ENCODE results near the gene PPP2R2C.

PPP2R2C gene

DNA sequence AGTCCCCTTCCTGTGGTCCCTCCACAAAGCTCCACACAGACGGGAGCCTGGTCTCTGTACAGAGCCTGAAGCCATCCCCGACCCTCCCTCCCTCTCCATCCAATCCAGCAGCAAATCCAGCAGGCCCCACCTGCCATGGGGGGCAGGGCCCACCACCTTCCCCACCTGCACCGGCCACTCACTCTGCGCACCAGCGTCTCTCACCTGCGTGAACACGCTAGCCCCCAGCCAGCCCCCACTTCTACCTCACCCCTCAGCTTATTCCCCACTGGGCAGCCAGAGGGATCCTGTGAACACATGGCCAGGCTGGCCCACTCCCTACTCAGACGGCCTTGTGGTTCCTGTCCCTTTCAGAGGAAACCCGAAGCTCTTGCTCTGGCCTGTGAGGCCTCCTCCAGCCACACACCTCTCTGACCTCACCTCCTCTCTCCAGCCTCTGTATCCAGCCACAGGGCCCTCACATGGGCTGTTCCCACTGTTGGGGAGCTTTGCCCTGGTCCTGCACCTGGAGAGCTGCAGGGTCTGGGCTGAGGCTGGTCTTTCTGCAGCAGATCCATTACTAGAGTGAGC, 131.9 kb downstream of the PPP2R2C start:
- DNase-seq, result no peak
- TF ChIP-seq EZH2 (IDR thresholded peaks at IDR 0.05; ENCODE audit: borderline replicate concordance, low read depth, low read length, severe bottlenecking), result no peak
- Histone ChIP-seq H3K79me2 (ENCODE audit: insufficient read depth, low read length) (no peaks in the 10 kb centered on the region), H3K4me2 (ENCODE audit: insufficient read depth, low read length) (no peak overlapping the region), H3K4me1 (ENCODE audit: insufficient read depth, low read length) (no peaks in the 10 kb centered on the region), H3K36me3 (ENCODE audit: insufficient read depth, low read length) (no peaks in the 10 kb centered on the region), H3K9me3 (ENCODE audit: insufficient read depth, low read length, severe bottlenecking) (no peaks in the 10 kb centered on the region), H3K4me3 (ENCODE audit: low read depth in 1 of 2, low read length in 2 of 2) (no peak overlapping the region), H3K27me3 (ENCODE audit: insufficient read depth, low read length, poor library complexity) (peaks cover 10% of the 10 kb centered on the region), H2AFZ (ENCODE audit: low read depth, low read length) (no peak overlapping the region), H4K20me1 (ENCODE audit: insufficient read depth, low read length) (no peaks in the 10 kb centered on the region; the same call in 1 of the 2 replicates), H3K27ac (ENCODE audit: low read length) (no peak overlapping the region), H3K9ac (ENCODE audit: low read depth, low read length) (no peak overlapping the region)
- ATAC-seq (ENCODE audit: insufficient read depth, low read depth), result no peak

DNA sequence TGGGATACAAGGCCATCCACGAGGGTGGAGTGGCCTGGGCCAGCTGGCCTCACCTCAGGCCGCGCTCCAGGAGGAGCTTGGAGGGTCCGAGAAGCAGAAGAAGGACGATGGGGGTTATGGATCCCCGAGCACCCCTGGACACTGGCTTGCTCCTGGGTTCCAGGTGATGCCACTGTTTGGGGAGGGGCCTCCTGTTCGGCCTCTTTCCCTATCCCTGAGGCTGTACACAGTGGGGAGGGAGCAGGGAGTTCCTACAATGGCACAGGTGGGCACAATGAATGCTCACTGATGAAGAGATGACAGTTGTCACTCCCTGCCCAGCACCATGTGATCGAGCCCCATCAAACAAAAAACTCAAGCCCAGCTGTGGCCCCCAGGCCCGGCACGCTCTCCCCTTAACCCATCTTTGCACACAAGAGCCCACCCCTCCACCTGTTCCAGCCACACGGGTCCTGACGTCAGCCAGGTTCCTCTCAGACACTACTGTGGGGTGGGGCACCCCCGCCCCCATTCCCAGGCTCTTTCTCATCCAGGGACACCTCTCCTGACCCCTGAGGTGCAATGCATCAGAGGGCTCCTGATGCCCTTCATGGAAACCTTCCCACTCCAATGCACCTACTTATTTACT, 132.5 kb downstream of the PPP2R2C start:
- no peaks in the 10 kb centered on the region; the same call in 1 of the 2 replicates for H4K20me1 ChIP-seq (ENCODE audit: insufficient read depth, low read length)
- H3K9ac ChIP-seq (ENCODE audit: low read depth, low read length), result no peak overlapping the region
- no peak overlapping the region for H3K4me3 ChIP-seq (ENCODE audit: low read depth in 1 of 2, low read length in 2 of 2)
- TF ChIP-seq EZH2 (IDR thresholded peaks at IDR 0.05; ENCODE audit: borderline replicate concordance, low read depth, low read length, severe bottlenecking), result no peak
- TF ChIP-seq, protein P1, sequence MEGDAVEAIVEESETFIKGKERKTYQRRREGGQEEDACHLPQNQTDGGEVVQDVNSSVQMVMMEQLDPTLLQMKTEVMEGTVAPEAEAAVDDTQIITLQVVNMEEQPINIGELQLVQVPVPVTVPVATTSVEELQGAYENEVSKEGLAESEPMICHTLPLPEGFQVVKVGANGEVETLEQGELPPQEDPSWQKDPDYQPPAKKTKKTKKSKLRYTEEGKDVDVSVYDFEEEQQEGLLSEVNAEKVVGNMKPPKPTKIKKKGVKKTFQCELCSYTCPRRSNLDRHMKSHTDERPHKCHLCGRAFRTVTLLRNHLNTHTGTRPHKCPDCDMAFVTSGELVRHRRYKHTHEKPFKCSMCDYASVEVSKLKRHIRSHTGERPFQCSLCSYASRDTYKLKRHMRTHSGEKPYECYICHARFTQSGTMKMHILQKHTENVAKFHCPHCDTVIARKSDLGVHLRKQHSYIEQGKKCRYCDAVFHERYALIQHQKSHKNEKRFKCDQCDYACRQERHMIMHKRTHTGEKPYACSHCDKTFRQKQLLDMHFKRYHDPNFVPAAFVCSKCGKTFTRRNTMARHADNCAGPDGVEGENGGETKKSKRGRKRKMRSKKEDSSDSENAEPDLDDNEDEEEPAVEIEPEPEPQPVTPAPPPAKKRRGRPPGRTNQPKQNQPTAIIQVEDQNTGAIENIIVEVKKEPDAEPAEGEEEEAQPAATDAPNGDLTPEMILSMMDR (IDR thresholded peaks at IDR 0.05; ENCODE audit: borderline replicate concordance, extremely low read depth, low read length, poor library complexity, severe bottlenecking), result no peak
- no peak overlapping the region for H3K4me2 ChIP-seq (ENCODE audit: insufficient read depth, low read length)
- DNase-seq (no peak), ATAC-seq (ENCODE audit: insufficient read depth, low read depth) (no peak)
- H3K36me3 ChIP-seq (ENCODE audit: insufficient read depth, low read length), result no peaks in the 10 kb centered on the region
- no peaks in the 10 kb centered on the region for H3K4me1 ChIP-seq (ENCODE audit: insufficient read depth, low read length)
- no peaks in the 10 kb centered on the region for H3K79me2 ChIP-seq (ENCODE audit: insufficient read depth, low read length)
- peaks cover 10% of the 10 kb centered on the region for H3K27me3 ChIP-seq (ENCODE audit: insufficient read depth, low read length, poor library complexity)
- H3K27ac ChIP-seq (ENCODE audit: low read length), result no peak overlapping the region
- H3K9me3 ChIP-seq (ENCODE audit: insufficient read depth, low read length, severe bottlenecking), result no peaks in the 10 kb centered on the region
- H2AFZ ChIP-seq (ENCODE audit: low read depth, low read length), result no peak overlapping the region

DNA sequence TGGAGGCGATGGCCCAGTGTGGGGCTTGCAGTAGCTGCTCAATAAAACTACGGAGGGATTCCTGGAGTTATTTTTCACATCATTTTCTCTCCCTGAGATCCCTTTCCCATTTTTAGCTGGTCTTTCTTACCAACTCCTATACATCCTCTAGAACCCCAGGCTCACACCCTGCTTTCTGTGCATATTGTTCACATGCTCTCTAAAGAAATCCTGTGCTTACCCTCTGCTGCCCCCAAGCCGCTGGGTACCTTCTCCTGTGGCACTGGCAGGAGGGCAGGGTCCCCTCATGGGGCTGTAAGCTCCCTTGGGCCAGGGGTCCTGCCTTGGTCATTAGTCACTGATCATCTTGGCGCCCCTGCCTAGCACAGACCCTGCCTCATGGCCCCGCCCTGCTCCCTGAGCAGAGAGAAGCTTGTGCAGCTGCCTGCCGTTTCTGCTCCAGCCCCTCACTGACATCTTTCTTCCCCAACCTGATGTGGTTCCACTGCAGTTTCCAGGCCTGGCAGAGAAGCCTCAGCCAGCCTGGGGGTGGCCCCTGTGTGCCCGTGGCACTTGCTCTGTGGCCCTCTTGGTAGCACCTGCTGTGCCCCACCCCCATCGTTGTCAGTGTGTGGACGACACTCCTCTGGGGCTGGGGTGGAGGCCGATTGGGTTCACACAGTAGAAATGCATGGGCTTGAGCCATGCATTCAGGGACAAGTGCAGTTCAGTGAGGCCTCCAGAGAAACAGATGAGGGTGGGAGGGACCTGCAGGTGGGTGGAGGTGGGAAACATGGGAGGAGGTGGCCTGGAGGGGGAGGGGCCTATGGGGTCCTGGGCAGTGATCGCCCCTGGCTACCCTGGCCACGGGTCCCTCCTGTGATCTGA, 133.2 kb downstream of the PPP2R2C start:
- Histone ChIP-seq H3K4me3 (ENCODE audit: low read depth in 1 of 2, low read length in 2 of 2) (no peak overlapping the region), H3K9me3 (ENCODE audit: insufficient read depth, low read length, severe bottlenecking) (no peaks in the 10 kb centered on the region), H3K4me2 (ENCODE audit: insufficient read depth, low read length) (no peak overlapping the region), H3K36me3 (ENCODE audit: insufficient read depth, low read length) (no peaks in the 10 kb centered on the region), H3K27me3 (ENCODE audit: insufficient read depth, low read length, poor library complexity) (peaks cover 10% of the 10 kb centered on the region), H3K4me1 (ENCODE audit: insufficient read depth, low read length) (no peaks in the 10 kb centered on the region), H3K27ac (ENCODE audit: low read length) (no peak overlapping the region), H3K79me2 (ENCODE audit: insufficient read depth, low read length) (no peaks in the 10 kb centered on the region), H4K20me1 (ENCODE audit: insufficient read depth, low read length) (no peaks in the 10 kb centered on the region; the same call in 1 of the 2 replicates), H3K9ac (ENCODE audit: low read depth, low read length) (no peak overlapping the region), H2AFZ (ENCODE audit: low read depth, low read length) (no peak overlapping the region)
- TF ChIP-seq EZH2 (IDR thresholded peaks at IDR 0.05; ENCODE audit: borderline replicate concordance, low read depth, low read length, severe bottlenecking), result no peak
- TF ChIP-seq, protein P1 (IDR thresholded peaks at IDR 0.05; ENCODE audit: borderline replicate concordance, extremely low read depth, low read length, poor library complexity, severe bottlenecking), result no peak
- DNase-seq, result no peak
- ATAC-seq (ENCODE audit: insufficient read depth, low read depth), result no peak
